Smooth muscle cell (in vitro differentiated cells): ENCODE results near the gene MYO9B. TPM values are rescaled to one million over a fixed set of nuclear protein-coding genes. Genes with fewer than 3 reads are reported as not detected.

Experiments used
- DNase-seq: peaks from one replicate; lab custom pipeline; 2025; ENCODE audit not compliant: unreplicated experiment; lab: John Stamatoyannopoulos, UW
- H2AFZ ChIP-seq: fragments of 200-600 bp; sonication (generic); 2 replicates; pipeline ENCODE4 v1.6.0; 2016; ENCODE audit warnings: antibody characterized with exemption, low read depth, mild to moderate bottlenecking
- H3F3A ChIP-seq: fragments of 200-600 bp; sonication (generic); 2 replicates; pipeline ENCODE4 v1.6.0; 2017; ENCODE audit warnings: antibody characterized with exemption, low read depth
- H3K27ac ChIP-seq: fragments of 200-600 bp; sonication (generic); 2 replicates; pipeline ENCODE4 v1.5.1; 2016; ENCODE audit warnings: low read depth, mild to moderate bottlenecking
- H3K27me3 ChIP-seq: fragments of 200-600 bp; sonication (generic); 2 replicates; pipeline ENCODE4 v1.6.1; 2016; ENCODE audit warnings: low read depth, mild to moderate bottlenecking
- H3K36me3 ChIP-seq: fragments of 200-600 bp; sonication (generic); 2 replicates; pipeline ENCODE4 v1.5.1; 2016; ENCODE audit warnings: low read depth
- H3K4me1 ChIP-seq: fragments of 200-600 bp; sonication (generic); 2 replicates; pipeline ENCODE4 v1.5.1; 2016; ENCODE audit warnings: low read depth
- H3K4me2 ChIP-seq: fragments of 200-600 bp; sonication (generic); 2 replicates; pipeline ENCODE4 v1.6.0; 2016; ENCODE audit warnings: mild to moderate bottlenecking
- H3K4me3 ChIP-seq: fragments of 200-600 bp; sonication (generic); 2 replicates; pipeline ENCODE4 v1.5.1; 2016; ENCODE audit warnings: mild to moderate bottlenecking
- H3K79me2 ChIP-seq: fragments of 200-600 bp; sonication (generic); 2 replicates; pipeline ENCODE4 v1.6.0; 2016; ENCODE audit warnings: low read depth, mild to moderate bottlenecking
- H3K9ac ChIP-seq: fragments of 200-600 bp; sonication (generic); 2 replicates; pipeline ENCODE4 v1.6.0; 2016; ENCODE audit warnings: low read depth
- H3K9me3 ChIP-seq: fragments of 200-600 bp; sonication (generic); replicated peaks from 2 replicates; pipeline ENCODE4 v1.5.1; 2016; ENCODE audit warnings: low read depth
- H4K20me1 ChIP-seq: fragments of 200-600 bp; sonication (generic); 2 replicates; pipeline ENCODE4 v1.6.0; 2016; ENCODE audit warnings: low read depth
- WGBS: methylation state at CpG from one replicate; pipeline ENCODE4 v1.1.7; 2016; ENCODE audit warnings: low lambda C conversion rate; 5-methylcytosine and 5-hydroxymethylcytosine counted together
- polyA plus RNA-seq: library from polyadenylated mRNA; unstranded; fragments of >200 nt; fragmentation: Nextera tagmentation; extraction: Ambion mirVana; gene quantifications from 2 replicates; pipeline ENCODE4 v1.2.1, GENCODE V29; 2016
- total RNA-seq: library from RNA; depleted of rRNA; stranded (reverse); fragments of >200 nt; gene quantifications from 2 replicates; pipeline ENCODE4 v1.2.3, GENCODE V29; 2014
- TF ChIP-seq, protein P1 (sequence below): fragments of 200-600 bp; sonication (generic); IDR thresholded peaks from 2 replicates; pipeline ENCODE4 v1.5.1; 2017; ENCODE audit warnings: borderline replicate concordance, mild to moderate bottlenecking, antibody characterized with exemption; ENCODE audit not compliant: insufficient read depth, poor library complexity, severe bottlenecking

MYO9B gene
- total and polyA plus RNA-seq, 2 experiments from 2014 or later: 44.6 to 46.6 TPM

DNA sequence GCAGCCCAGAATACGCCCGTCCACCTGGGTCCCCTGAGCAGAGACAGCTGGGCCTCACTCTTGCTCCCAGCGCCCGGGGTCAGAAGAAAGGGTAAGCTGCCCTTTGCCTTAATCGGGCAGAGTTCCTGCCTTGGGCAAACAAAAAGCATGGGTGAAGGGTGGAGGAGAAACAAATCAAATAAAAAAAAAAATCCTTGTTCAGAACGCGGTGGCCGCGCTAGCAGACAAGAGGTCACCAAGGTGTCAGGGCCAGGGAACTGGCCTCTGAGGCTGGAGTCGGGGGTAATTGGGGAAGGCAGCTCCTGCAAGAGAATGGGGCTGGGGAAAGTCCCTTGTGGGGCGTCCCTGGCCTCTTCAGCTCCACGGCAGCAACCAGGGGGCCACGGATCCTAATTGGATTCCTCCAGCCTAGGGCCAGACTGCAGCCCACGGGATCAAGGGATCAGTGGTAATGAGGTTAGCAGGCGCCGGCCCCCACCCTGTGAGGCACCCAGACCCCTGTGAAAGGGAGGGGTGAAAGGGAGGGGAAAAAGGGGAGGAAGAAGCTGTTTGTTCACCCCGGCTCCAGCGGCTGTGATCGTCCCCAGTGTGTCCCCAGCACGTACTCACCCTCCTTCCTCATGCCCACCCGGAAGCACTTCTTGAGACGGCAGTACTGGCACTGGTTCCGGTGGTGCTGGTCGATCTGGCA, 164.6 kb downstream of the MYO9B start:
- H3K27ac ChIP-seq: no peak overlapping the region
- H3K4me2 ChIP-seq: no peak overlapping the region
- TF ChIP-seq, protein P1, sequence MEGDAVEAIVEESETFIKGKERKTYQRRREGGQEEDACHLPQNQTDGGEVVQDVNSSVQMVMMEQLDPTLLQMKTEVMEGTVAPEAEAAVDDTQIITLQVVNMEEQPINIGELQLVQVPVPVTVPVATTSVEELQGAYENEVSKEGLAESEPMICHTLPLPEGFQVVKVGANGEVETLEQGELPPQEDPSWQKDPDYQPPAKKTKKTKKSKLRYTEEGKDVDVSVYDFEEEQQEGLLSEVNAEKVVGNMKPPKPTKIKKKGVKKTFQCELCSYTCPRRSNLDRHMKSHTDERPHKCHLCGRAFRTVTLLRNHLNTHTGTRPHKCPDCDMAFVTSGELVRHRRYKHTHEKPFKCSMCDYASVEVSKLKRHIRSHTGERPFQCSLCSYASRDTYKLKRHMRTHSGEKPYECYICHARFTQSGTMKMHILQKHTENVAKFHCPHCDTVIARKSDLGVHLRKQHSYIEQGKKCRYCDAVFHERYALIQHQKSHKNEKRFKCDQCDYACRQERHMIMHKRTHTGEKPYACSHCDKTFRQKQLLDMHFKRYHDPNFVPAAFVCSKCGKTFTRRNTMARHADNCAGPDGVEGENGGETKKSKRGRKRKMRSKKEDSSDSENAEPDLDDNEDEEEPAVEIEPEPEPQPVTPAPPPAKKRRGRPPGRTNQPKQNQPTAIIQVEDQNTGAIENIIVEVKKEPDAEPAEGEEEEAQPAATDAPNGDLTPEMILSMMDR: no peak
- 75% methylated on average over 22 of the region's 24 CpGs for WGBS
- DNase-seq: no peak
- no peaks in the 10 kb centered on the region for H3K9me3 ChIP-seq
- H3K36me3 ChIP-seq: no peaks in the 10 kb centered on the region
- no peak overlapping the region for H2AFZ ChIP-seq
- H3K4me1 ChIP-seq: no peaks in the 10 kb centered on the region
- peaks cover 74% of the 10 kb centered on the region for H3K79me2 ChIP-seq
- no peak overlapping the region for H3K4me3 ChIP-seq
- peaks cover 86% of the 10 kb centered on the region for H4K20me1 ChIP-seq
- no peaks in the 10 kb centered on the region for H3K27me3 ChIP-seq
- H3K9ac ChIP-seq: no peak overlapping the region
- H3F3A ChIP-seq: peaks cover 28% of the 10 kb centered on the region

DNA sequence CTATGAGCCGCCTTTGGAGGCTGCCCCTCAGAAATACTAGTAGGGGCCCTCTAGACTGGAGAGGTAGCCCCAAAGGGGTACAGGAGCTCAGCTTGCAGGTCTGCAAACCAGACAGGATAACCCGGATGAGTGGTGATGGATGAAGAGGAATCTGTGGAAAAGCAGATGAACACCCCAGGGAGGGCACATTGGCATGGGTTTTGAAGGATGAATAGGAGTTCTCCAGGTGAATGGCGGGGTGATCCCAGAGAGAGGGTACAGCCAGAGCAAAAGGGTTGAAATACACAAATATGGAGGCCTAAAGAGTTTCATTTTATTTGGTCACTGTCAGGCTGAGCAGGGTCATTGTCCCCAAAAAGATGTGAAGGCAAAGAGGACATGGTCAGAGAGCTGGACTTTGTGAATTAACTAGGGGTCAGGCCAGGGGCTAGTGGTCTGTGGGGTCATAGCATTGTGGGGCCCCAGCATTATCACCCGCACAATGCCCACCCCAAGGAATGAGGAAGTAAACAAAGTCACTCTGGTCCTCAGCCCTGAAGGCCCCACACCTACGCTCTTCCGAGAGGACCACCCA, 165.3 kb downstream of the MYO9B start:
- no peaks in the 10 kb centered on the region for H3K27me3 ChIP-seq
- no peaks in the 10 kb centered on the region for H3K4me1 ChIP-seq
- TF ChIP-seq, protein P1: no peak
- no peak overlapping the region for H3K27ac ChIP-seq
- no peak for DNase-seq
- H3K9me3 ChIP-seq: no peaks in the 10 kb centered on the region
- peaks cover 73% of the 10 kb centered on the region for H3K79me2 ChIP-seq
- H2AFZ ChIP-seq: no peak overlapping the region
- H3K9ac ChIP-seq: no peak overlapping the region
- H3K4me2 ChIP-seq: no peak overlapping the region
- H4K20me1 ChIP-seq: peaks cover 80% of the 10 kb centered on the region
- H3K4me3 ChIP-seq: no peak overlapping the region
- 98% methylated on average over 6 of the region's 6 CpGs for WGBS
- H3F3A ChIP-seq: peaks cover 26% of the 10 kb centered on the region
- H3K36me3 ChIP-seq: no peaks in the 10 kb centered on the region

DNA sequence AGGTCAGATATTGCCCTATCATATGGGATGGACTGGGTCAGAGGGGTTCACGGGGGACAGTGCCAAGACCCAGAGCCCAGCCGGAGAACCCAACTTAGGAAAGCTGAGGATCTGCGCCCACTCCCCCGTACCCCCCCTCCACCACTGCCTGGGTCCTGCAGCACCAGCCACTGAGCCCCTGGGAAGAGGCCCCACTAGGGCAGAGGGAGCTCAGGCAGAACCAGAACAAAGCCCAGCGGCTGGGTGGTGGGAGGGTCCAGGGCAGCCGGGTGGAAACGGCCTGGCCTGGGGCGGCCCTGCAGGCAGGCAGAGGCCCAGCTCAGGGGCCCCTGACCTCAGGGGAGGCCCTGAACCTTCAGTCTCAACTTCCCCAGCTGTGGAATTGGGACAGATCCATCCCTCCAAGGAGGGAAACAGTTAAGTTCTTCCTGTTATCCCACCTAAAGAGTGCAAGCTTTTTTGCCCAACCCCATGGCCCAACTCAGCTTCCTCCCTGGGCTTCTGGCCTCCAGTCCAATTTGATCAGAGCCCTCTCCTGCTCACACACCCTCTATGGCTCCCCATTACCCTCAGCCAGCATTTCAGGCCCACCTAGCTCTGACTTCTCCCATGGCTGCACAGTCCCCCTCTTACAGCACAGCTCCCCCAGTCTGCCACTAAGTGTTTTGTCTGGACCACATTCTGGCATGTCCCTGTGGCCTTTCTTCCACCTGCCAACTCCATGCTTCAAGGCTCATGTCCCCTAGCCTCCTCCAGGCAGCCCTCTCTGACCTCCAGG, 167.0 kb downstream of the MYO9B start:
- 54% methylated on average over 6 of the region's 8 CpGs for WGBS

More for the DNA sequence above, 167.0 kb downstream of the MYO9B start:
- no peaks in the 10 kb centered on the region for H3K36me3 ChIP-seq
- H4K20me1 ChIP-seq: peaks cover 66% of the 10 kb centered on the region
- peak overlapping the region; percentile 86 for H3K4me2 ChIP-seq
- H3K4me3 ChIP-seq: peak overlapping the region; percentile 67
- DNase-seq: no peak
- no peak overlapping the region for H2AFZ ChIP-seq
- H3K27me3 ChIP-seq: no peaks in the 10 kb centered on the region
- TF ChIP-seq, protein P1: no peak
- no peaks in the 10 kb centered on the region for H3K9me3 ChIP-seq
- peaks cover 17% of the 10 kb centered on the region for H3F3A ChIP-seq
- H3K27ac ChIP-seq: no peak overlapping the region
- no peak overlapping the region for H3K9ac ChIP-seq
- H3K4me1 ChIP-seq: peaks cover 11% of the 10 kb centered on the region
- H3K79me2 ChIP-seq: peaks cover 67% of the 10 kb centered on the region
